Subcutaneous abdominal adipose tissue (tissue), 5 donors: ENCODE measurements around the gene RTKN.
A peak's percentile ranks its signal among the peaks of the same experiment; 100 is the strongest.

Source experiments
- H3K27ac ChIP-seq: one replicate; pipeline ENCODE4 v1.7.0; 2013; ENCODE audit warnings: low read depth, mild to moderate bottlenecking, inconsistent platforms, low read length, moderate library complexity
- H3K27me3 ChIP-seq, 5 donors: one replicate each; pipeline ENCODE4 v1.7.0; 2013; ENCODE audit warnings: low read length in 5 of 5, inconsistent platforms in 1 of 5; ENCODE audit not compliant: control insufficient read depth in 5 of 5, insufficient read depth in 4 of 5
- H3K36me3 ChIP-seq, 5 donors: one replicate each; pipeline ENCODE4 v1.7.0; 2013; ENCODE audit warnings: low read length in 5 of 5; ENCODE audit not compliant: control insufficient read depth in 5 of 5, insufficient read depth in 5 of 5
- H3K4me1 ChIP-seq, 5 donors: one replicate each; pipeline ENCODE4 v1.7.0; 2013; ENCODE audit warnings: low read length in 5 of 5, mild to moderate bottlenecking in 3 of 5, moderate library complexity in 1 of 5; ENCODE audit not compliant: control insufficient read depth in 5 of 5, insufficient read depth in 5 of 5
- H3K4me3 ChIP-seq, 5 donors: one replicate each; pipeline ENCODE4 v1.7.0; 2013; ENCODE audit warnings: low read length in 5 of 5, low read depth in 1 of 5
- H3K9ac ChIP-seq, 5 donors: one replicate each; pipeline ENCODE4 v1.7.0; 2013; ENCODE audit warnings: low read length in 5 of 5, mild to moderate bottlenecking in 4 of 5, moderate library complexity in 3 of 5
- H3K9me3 ChIP-seq, 5 donors: one replicate each; pipeline ENCODE4 v1.7.0; 2013; ENCODE audit warnings: low read length in 5 of 5; ENCODE audit not compliant: control insufficient read depth in 5 of 5
- donor health status: healthy.
- donor health status: healthy.
- donor health status: healthy.
- donor health status: healthy.
- donor health status: healthy.

The RTKN gene

GRCh38 chr2:74384051-74384450 is 57.7 kb downstream of the RTKN start:
- H3K27ac ChIP-seq: no peak overlapping the region
- peak overlapping the region in 2 of 5 donors; percentile 5 to 49 for H3K9ac ChIP-seq
- H3K4me3 ChIP-seq: no peak overlapping the region
- peaks cover 0 to 13% (median 2%) of the 10 kb centered on the region in 5 donors for H3K36me3 ChIP-seq
- H3K4me1 ChIP-seq: peaks cover 1 to 36% (median 15%) of the 10 kb centered on the region in 5 donors
- H3K27me3 ChIP-seq: no peaks in the 10 kb centered on the region
- no peaks in the 10 kb centered on the region for H3K9me3 ChIP-seq

GRCh38 chr2:74383254-74383653 is 58.5 kb downstream of the RTKN start:
- H3K27ac ChIP-seq: no peak overlapping the region
- no peaks in the 10 kb centered on the region for H3K9me3 ChIP-seq
- H3K27me3 ChIP-seq: no peaks in the 10 kb centered on the region
- H3K4me1 ChIP-seq: peaks cover 1 to 31% (median 15%) of the 10 kb centered on the region in 5 donors
- no peak overlapping the region for H3K4me3 ChIP-seq
- H3K36me3 ChIP-seq: peaks cover 0 to 13% (median 2%) of the 10 kb centered on the region in 5 donors
- no peak overlapping the region for H3K9ac ChIP-seq

- no peak overlapping the region for H3K9ac ChIP-seq
- peaks cover 1 to 29% (median 15%) of the 10 kb centered on the region in 5 donors for H3K4me1 ChIP-seq
- H3K36me3 ChIP-seq: peaks cover 6 to 27% (median 16%) of the 10 kb centered on the region in 5 donors
- no peak overlapping the region for H3K4me3 ChIP-seq
- H3K27ac ChIP-seq: no peak overlapping the region
- H3K27me3 ChIP-seq: no peaks in the 10 kb centered on the region
- no peaks in the 10 kb centered on the region for H3K9me3 ChIP-seq
Observed at GRCh38 chr2:74381751-74382150, 60.0 kb downstream of the RTKN start.

GRCh38 chr2:74379851-74380789 is 61.6 kb downstream of the RTKN start, which contains the start of gene DCTN1:
TSS of gene DCTN1 (minus strand) at chr2:74380311. CDS start at chr2:74380037, 274 bp downstream.
- H3K4me1 ChIP-seq: peaks cover 1 to 29% (median 15%) of the 10 kb centered on the region in 5 donors
- H3K27ac ChIP-seq: no peak within 1 kb of the TSS
- H3K4me3 ChIP-seq: peak within 1 kb of the TSS; percentile 41 to 62 (median 48)

GRCh38 chr2:74378007-74378406 is 63.7 kb downstream of the RTKN start:
- H3K4me3 ChIP-seq: no peak overlapping the region
- H3K9me3 ChIP-seq: no peaks in the 10 kb centered on the region
- H3K4me1 ChIP-seq: peaks cover 1 to 42% (median 32%) of the 10 kb centered on the region in 5 donors
- H3K9ac ChIP-seq: no peak overlapping the region
- H3K27me3 ChIP-seq: no peaks in the 10 kb centered on the region
- peaks cover 6 to 29% (median 24%) of the 10 kb centered on the region in 5 donors for H3K36me3 ChIP-seq
- no peak overlapping the region for H3K27ac ChIP-seq

More at GRCh38 chr2:74379851-74380789, 61.6 kb downstream of the RTKN start, which contains the start of gene DCTN1:
- Histone ChIP-seq H3K27me3 (no peaks in the 10 kb centered on the region), H3K9me3 (no peaks in the 10 kb centered on the region), H3K9ac (peak within 1 kb of the TSS; percentile 41 to 82 (median 56)), H3K36me3 (peaks cover 6 to 32% (median 26%) of the 10 kb centered on the region in 5 donors)

- H3K36me3 ChIP-seq: peaks cover 6 to 42% (median 33%) of the 10 kb centered on the region in 5 donors
- no peak overlapping the region for H3K27ac ChIP-seq
- H3K4me1 ChIP-seq: peaks cover 1 to 44% (median 33%) of the 10 kb centered on the region in 5 donors
- no peaks in the 10 kb centered on the region for H3K27me3 ChIP-seq
- H3K9me3 ChIP-seq: no peaks in the 10 kb centered on the region
- H3K4me3 ChIP-seq: no peak overlapping the region
- H3K9ac ChIP-seq: no peak overlapping the region
Observed at GRCh38 chr2:74375838-74376237, 65.9 kb downstream of the RTKN start.
